ENCODE measurements around the gene JADE1.

Gene JADE1

GRCh38 chr4:128917781-128918180 is 108.3 kb downstream of the JADE1 start:
- DNase-seq (ENCODE audit: low spot score), result no peak
- no peak overlapping the region for H3K27ac ChIP-seq
- H3K4me3 ChIP-seq, result no peak overlapping the region
- TF ChIP-seq CTCF (IDR thresholded peaks at IDR 0.05), result no peak

GRCh38 chr4:128921954-128922353 is 112.5 kb downstream of the JADE1 start:
- no peak overlapping the region for H3K27ac ChIP-seq
- TF ChIP-seq CTCF (IDR thresholded peaks at IDR 0.05), result no peak
- no peak for DNase-seq (ENCODE audit: low spot score)
- H3K4me3 ChIP-seq, result no peak overlapping the region

All from coronary artery (tissue), 2 donors.